H1 (cell line): ENCODE measurements around the gene BLVRA. TPM values are rescaled to one million over a fixed set of nuclear protein-coding genes. Genes with fewer than 3 reads are reported as not detected.

ENCODE experiments used
- BACH1 ChIP-seq: IDR thresholded peaks from 2 replicates; pipeline ENCODE4 v1.6.1; 2012; ENCODE audit warnings: low read length, improper control_type of control experiment
- CBX5 ChIP-seq: fragments of 300-800, 300-1000 bp; sonication (generic); IDR thresholded peaks from 2 replicates; pipeline ENCODE4 v1.7.1; 2016; ENCODE audit warnings: antibody characterized with exemption, low read length, low read depth
- polyA plus RNA-seq, 7 experiments: library from polyadenylated mRNA; depleted of rRNA in 3 of 7; stranded (reverse) in 5 of 7; unstranded in 2 of 7; fragments of >200 nt in 5 of 7; fragments of 200-250 nt in 2 of 7; gene quantifications; 1 replicate in 5 of 7; 2 replicates in 1 of 7; 4 replicates in 1 of 7; pipeline versions ENCODE4 v1.2.1 to v1.2.3, GENCODE V29; 2011 to 2013; ENCODE audit warnings: missing spikeins in 2 of 7, mixed read lengths in 2 of 7
- total RNA-seq: library from RNA; stranded (reverse); fragmentation: NEBNext Ultra II Directional; extraction: Animal tissue kit (Norgen Biotek cat#: 25700); gene quantifications from 2 replicates; pipeline ENCODE4 v1.2.1, GENCODE V29; 2021
- TF ChIP-seq, protein P1 (sequence below): fragments of 300-600 bp; sonication (generic); IDR thresholded peaks from 2 replicates; pipeline ENCODE4 v1.7.1; 2012; ENCODE audit warnings: low read length, moderate library complexity, mild to moderate bottlenecking, inconsistent platforms; ENCODE audit not compliant: insufficient replicate concordance

The BLVRA gene
- total and polyA plus RNA-seq, 2 of the 8 experiments (the other 6 are each of a cell fraction or from before 2014, with no cell fraction given), result 16.1 to 37.1 TPM

DNA sequence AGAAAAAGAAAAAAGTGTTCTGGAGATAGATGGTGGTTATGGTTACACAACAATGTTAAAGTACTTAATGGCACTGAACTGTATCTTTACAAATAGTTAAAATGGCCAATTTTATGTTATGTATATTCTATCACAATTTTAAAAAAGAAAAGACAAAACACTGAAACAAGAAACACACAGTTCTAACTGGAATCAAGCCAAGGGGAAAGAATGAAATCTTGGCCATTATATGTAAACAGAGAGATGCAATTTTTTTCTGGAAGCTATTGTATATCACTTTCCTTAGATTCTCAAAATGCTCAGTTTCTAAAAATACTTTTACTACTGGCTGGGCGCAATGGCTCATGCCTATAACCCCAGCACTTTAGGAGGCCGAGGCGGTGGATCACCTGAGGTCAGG lies 33.2 kb upstream of the BLVRA start (continued):
- TF ChIP-seq, protein P1, sequence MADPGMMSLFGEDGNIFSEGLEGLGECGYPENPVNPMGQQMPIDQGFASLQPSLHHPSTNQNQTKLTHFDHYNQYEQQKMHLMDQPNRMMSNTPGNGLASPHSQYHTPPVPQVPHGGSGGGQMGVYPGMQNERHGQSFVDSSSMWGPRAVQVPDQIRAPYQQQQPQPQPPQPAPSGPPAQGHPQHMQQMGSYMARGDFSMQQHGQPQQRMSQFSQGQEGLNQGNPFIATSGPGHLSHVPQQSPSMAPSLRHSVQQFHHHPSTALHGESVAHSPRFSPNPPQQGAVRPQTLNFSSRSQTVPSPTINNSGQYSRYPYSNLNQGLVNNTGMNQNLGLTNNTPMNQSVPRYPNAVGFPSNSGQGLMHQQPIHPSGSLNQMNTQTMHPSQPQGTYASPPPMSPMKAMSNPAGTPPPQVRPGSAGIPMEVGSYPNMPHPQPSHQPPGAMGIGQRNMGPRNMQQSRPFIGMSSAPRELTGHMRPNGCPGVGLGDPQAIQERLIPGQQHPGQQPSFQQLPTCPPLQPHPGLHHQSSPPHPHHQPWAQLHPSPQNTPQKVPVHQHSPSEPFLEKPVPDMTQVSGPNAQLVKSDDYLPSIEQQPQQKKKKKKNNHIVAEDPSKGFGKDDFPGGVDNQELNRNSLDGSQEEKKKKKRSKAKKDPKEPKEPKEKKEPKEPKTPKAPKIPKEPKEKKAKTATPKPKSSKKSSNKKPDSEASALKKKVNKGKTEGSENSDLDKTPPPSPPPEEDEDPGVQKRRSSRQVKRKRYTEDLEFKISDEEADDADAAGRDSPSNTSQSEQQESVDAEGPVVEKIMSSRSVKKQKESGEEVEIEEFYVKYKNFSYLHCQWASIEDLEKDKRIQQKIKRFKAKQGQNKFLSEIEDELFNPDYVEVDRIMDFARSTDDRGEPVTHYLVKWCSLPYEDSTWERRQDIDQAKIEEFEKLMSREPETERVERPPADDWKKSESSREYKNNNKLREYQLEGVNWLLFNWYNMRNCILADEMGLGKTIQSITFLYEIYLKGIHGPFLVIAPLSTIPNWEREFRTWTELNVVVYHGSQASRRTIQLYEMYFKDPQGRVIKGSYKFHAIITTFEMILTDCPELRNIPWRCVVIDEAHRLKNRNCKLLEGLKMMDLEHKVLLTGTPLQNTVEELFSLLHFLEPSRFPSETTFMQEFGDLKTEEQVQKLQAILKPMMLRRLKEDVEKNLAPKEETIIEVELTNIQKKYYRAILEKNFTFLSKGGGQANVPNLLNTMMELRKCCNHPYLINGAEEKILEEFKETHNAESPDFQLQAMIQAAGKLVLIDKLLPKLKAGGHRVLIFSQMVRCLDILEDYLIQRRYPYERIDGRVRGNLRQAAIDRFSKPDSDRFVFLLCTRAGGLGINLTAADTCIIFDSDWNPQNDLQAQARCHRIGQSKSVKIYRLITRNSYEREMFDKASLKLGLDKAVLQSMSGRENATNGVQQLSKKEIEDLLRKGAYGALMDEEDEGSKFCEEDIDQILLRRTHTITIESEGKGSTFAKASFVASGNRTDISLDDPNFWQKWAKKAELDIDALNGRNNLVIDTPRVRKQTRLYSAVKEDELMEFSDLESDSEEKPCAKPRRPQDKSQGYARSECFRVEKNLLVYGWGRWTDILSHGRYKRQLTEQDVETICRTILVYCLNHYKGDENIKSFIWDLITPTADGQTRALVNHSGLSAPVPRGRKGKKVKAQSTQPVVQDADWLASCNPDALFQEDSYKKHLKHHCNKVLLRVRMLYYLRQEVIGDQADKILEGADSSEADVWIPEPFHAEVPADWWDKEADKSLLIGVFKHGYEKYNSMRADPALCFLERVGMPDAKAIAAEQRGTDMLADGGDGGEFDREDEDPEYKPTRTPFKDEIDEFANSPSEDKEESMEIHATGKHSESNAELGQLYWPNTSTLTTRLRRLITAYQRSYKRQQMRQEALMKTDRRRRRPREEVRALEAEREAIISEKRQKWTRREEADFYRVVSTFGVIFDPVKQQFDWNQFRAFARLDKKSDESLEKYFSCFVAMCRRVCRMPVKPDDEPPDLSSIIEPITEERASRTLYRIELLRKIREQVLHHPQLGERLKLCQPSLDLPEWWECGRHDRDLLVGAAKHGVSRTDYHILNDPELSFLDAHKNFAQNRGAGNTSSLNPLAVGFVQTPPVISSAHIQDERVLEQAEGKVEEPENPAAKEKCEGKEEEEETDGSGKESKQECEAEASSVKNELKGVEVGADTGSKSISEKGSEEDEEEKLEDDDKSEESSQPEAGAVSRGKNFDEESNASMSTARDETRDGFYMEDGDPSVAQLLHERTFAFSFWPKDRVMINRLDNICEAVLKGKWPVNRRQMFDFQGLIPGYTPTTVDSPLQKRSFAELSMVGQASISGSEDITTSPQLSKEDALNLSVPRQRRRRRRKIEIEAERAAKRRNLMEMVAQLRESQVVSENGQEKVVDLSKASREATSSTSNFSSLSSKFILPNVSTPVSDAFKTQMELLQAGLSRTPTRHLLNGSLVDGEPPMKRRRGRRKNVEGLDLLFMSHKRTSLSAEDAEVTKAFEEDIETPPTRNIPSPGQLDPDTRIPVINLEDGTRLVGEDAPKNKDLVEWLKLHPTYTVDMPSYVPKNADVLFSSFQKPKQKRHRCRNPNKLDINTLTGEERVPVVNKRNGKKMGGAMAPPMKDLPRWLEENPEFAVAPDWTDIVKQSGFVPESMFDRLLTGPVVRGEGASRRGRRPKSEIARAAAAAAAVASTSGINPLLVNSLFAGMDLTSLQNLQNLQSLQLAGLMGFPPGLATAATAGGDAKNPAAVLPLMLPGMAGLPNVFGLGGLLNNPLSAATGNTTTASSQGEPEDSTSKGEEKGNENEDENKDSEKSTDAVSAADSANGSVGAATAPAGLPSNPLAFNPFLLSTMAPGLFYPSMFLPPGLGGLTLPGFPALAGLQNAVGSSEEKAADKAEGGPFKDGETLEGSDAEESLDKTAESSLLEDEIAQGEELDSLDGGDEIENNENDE, result no peak
- TF ChIP-seq CBX5 (no peak), BACH1 (no peak)
- TF ChIP-seq, all 59 proteins: peak for 0
